WTC11 (cell line): ENCODE results near the gene SPART. TPM values are rescaled to one million over a fixed set of nuclear protein-coding genes. Genes with fewer than 3 reads are reported as not detected.
"Not testable (repeated sequence)": the region's sequence is repeated elsewhere in the genome, so short reads cannot be mapped to it uniquely, and the experiment has no call there.

Source experiments
- ATAC-seq: fragments of 200-7000 bp; cut with Tn5 transposase; 2 replicates; pipeline ENCODE4 v1.10.0; 2021; ENCODE audit warnings: mild to moderate bottlenecking, moderate library complexity
- CTCF ChIA-PET: fragments of 300-600 bp; sonication (Branson Sonifier 250); formaldehyde crosslinking; loops from one replicate; lab custom pipeline; 2021; ENCODE audit warnings: antibody characterized with exemption; lab: Charles Lee
- POLR2A ChIA-PET: fragments of 350-600 bp; sonication (Branson Sonifier 250); formaldehyde crosslinking; loops from one replicate; lab custom pipeline; 2021; ENCODE audit warnings: antibody characterized with exemption; lab: Charles Lee
- DNase-seq: peaks from one replicate; pipeline ENCODE4 v3.0.0; 2021; ENCODE audit warnings: low spot score
- H3K27ac Mint-ChIP-seq: 2 replicates; pipeline ENCODE4 v1.8.0; 2021; ENCODE audit warnings: mixed read lengths
- H3K27me3 Mint-ChIP-seq: 2 replicates; pipeline ENCODE4 v1.8.0; 2021; ENCODE audit warnings: low read depth, mild to moderate bottlenecking, moderate library complexity, mixed read lengths
- H3K36me3 Mint-ChIP-seq: 2 replicates; pipeline ENCODE4 v1.8.0; 2021; ENCODE audit warnings: mixed read lengths
- H3K4me1 Mint-ChIP-seq: 2 replicates; pipeline ENCODE4 v1.8.0; 2022; ENCODE audit warnings: mixed read lengths
- H3K4me3 Mint-ChIP-seq: 2 replicates; pipeline ENCODE4 v1.8.0; 2021; ENCODE audit warnings: mild to moderate bottlenecking, moderate library complexity, mixed read lengths
- H3K9me3 Mint-ChIP-seq: 2 replicates; pipeline ENCODE4 v1.8.0; 2021; ENCODE audit warnings: mixed read lengths
- AFF4 ChIP-seq: sonication (generic); formaldehyde crosslinking; IDR thresholded peaks from 2 replicates; pipeline ENCODE4 v1.8.1; 2023; ENCODE audit warnings: mild to moderate bottlenecking, missing genetic modification reagents, borderline replicate concordance
- CREM ChIP-seq: sonication (generic); formaldehyde crosslinking; IDR thresholded peaks from 2 replicates; pipeline ENCODE4 v1.8.1; 2022; ENCODE audit warnings: mild to moderate bottlenecking, missing genetic modification reagents, moderate library complexity
- EMX1 ChIP-seq: fragments of 250-450 bp; sonication (Bioruptor Pico); IDR thresholded peaks from 2 replicates; pipeline ENCODE4 v1.8.0; 2021; ENCODE audit warnings: mild to moderate bottlenecking
- FOXP4 ChIP-seq: sonication (generic); formaldehyde crosslinking; IDR thresholded peaks from 2 replicates; pipeline ENCODE4 v1.8.0; 2022; ENCODE audit warnings: mild to moderate bottlenecking, missing genetic modification reagents
- PRRX2 ChIP-seq: fragments of 250-450 bp; sonication (Bioruptor Pico); IDR thresholded peaks from 2 replicates; pipeline ENCODE4 v1.8.0; 2021; ENCODE audit warnings: mild to moderate bottlenecking
- STAT6 ChIP-seq: sonication (generic); formaldehyde crosslinking; conservative IDR thresholded peaks from 2 replicates; pipeline ENCODE4 v1.8.1; 2023; ENCODE audit warnings: mild to moderate bottlenecking, low read depth, missing genetic modification reagents, moderate library complexity
- TEAD1 ChIP-seq: sonication (generic); formaldehyde crosslinking; IDR thresholded peaks from 2 replicates; pipeline ENCODE4 v1.8.0; 2022; ENCODE audit warnings: mild to moderate bottlenecking, missing genetic modification reagents
- ZMAT4 ChIP-seq: fragments of 250-450 bp; sonication (Bioruptor Pico); IDR thresholded peaks from 2 replicates; pipeline ENCODE4 v1.9.0; 2021; ENCODE audit warnings: mild to moderate bottlenecking
- ZNF138 ChIP-seq: sonication (generic); formaldehyde crosslinking; conservative IDR thresholded peaks from 2 replicates; pipeline ENCODE4 v1.8.1; 2022; ENCODE audit warnings: mild to moderate bottlenecking, moderate library complexity, missing genetic modification reagents
- ZNF232 ChIP-seq: sonication (generic); formaldehyde crosslinking; IDR thresholded peaks from 2 replicates; pipeline ENCODE4 v1.8.0; 2022; ENCODE audit warnings: mild to moderate bottlenecking, missing genetic modification reagents
- total RNA-seq: library from RNA; stranded (reverse); gene quantifications from 3 replicates; pipeline ENCODE4 v1.2.3, GENCODE V29; 2021

Gene SPART
- total RNA-seq, 1 experiment from 2014 or later = 95.7 TPM

- TF ChIP-seq ZNF138 (CRISPR knock-in tag) (no peak), ZMAT4 (CRISPR knock-in tag) (no peak), AFF4 (CRISPR knock-in tag) (no peak)
These were observed 43.9 kb downstream of the SPART start (continued) for GRCh38 chr13:36302289-36302688.

- peak overlapping the region; percentile 97 for H3K27ac Mint-ChIP-seq
- CTCF ChIA-PET = interaction anchor here (0.6 to 3.2 kb wide), 5 partner anchors 17 to 758 kb away, joined by 3 to 12 read pairs (median 3); no protein-coding TSS in a partner anchor
- not testable (repeated sequence) for H3K9me3 Mint-ChIP-seq
These were observed 46.7 kb downstream of the SPART start for GRCh38 chr13:36299469-36299868.

GRCh38 chr13:36298535-36299068 lies 47.6 kb downstream of the SPART start:
- CTCF ChIA-PET = interaction anchor here (0.6 to 3.2 kb wide), 5 partner anchors 16 to 759 kb away, joined by 3 to 12 read pairs (median 3); no protein-coding TSS in a partner anchor
- DNase-seq = peak; percentile 55

More at GRCh38 chr13:36299469-36299868, 46.7 kb downstream of the SPART start:
- not testable (repeated sequence) for ATAC-seq, H3K27me3 Mint-ChIP-seq, H3K4me3 Mint-ChIP-seq, DNase-seq
- Mint-ChIP-seq H3K4me1 (peaks cover 61% of the 10 kb centered on the region), H3K36me3 (peaks cover 12% of the 10 kb centered on the region)
- POLR2A ChIA-PET = interaction anchor here (0.7 to 2.5 kb wide), 2 partner anchors 13 to 45 kb away, joined by 5 to 13 read pairs; partner anchors contain the start of gene SPART

More at GRCh38 chr13:36298535-36299068, 47.6 kb downstream of the SPART start:
- POLR2A ChIA-PET = interaction anchor here (0.9 to 2.5 kb wide), 2 partner anchors 14 to 46 kb away, joined by 3 to 13 read pairs; partner anchors contain the start of gene SPART
- H3K9me3 Mint-ChIP-seq = peaks cover under 1% of the 10 kb centered on the region
- H3K36me3 Mint-ChIP-seq = peaks cover 18% of the 10 kb centered on the region
- peaks cover 66% of the 10 kb centered on the region for H3K4me1 Mint-ChIP-seq
- H3K4me3 Mint-ChIP-seq = peak overlapping the region; percentile 86
- ATAC-seq = peak; percentile 80
- H3K27ac Mint-ChIP-seq = peak overlapping the region; percentile 100
- no peaks in the 10 kb centered on the region for H3K27me3 Mint-ChIP-seq
- no peak for TF ChIP-seq PRRX2 (CRISPR knock-in tag)
- TF ChIP-seq CREM (CRISPR knock-in tag) = no peak
- TF ChIP-seq EMX1 (CRISPR knock-in tag) = no peak
- no peak for TF ChIP-seq ZNF232 (CRISPR knock-in tag)
- peak; percentile 37; the same call in 1 of the 2 replicates for TF ChIP-seq FOXP4 (CRISPR knock-in tag)
- TF ChIP-seq STAT6 = no peak
- TF ChIP-seq TEAD1 = peak; percentile 14; the same call in 1 of the 2 replicates
